MM.1S (cell line): ENCODE results near the gene ITPR3.

ENCODE experiments used
- DNase-seq: peaks from one replicate; pipeline ENCODE4 v3.0.0-alpha.2; 2015
- H2AFZ ChIP-seq: fragments of 300-600 bp; sonication (generic); 2 replicates; pipeline ENCODE4 v1.6.0; 2016; ENCODE audit warnings: antibody characterized with exemption, low read length
- H3F3A ChIP-seq: fragments of 300-600 bp; sonication (generic); 2 replicates; pipeline ENCODE4 v1.6.1; 2016; ENCODE audit warnings: mild to moderate bottlenecking, antibody characterized with exemption, low read length, moderate library complexity, mixed read lengths; ENCODE audit not compliant: insufficient read depth
- H3K27ac ChIP-seq: fragments of 300-600 bp; sonication (generic); 2 replicates; pipeline ENCODE4 v1.5.1; 2016; ENCODE audit warnings: mild to moderate bottlenecking, low read length
- H3K27me3 ChIP-seq: fragments of 300-600 bp; sonication (generic); replicated peaks from 2 replicates; pipeline ENCODE4 v1.6.0; 2016; ENCODE audit warnings: low read length; ENCODE audit not compliant: insufficient read depth
- H3K36me3 ChIP-seq: fragments of 300-600 bp; sonication (generic); replicated peaks from 2 replicates; pipeline ENCODE4 v1.6.1; 2016; ENCODE audit warnings: mild to moderate bottlenecking, low read length, mixed read lengths; ENCODE audit not compliant: insufficient read depth
- H3K4me1 ChIP-seq: fragments of 300-600 bp; sonication (generic); 2 replicates; pipeline ENCODE4 v1.6.1; 2016; ENCODE audit warnings: low read length, mixed read lengths
- H3K4me2 ChIP-seq: fragments of 300-600 bp; sonication (generic); 2 replicates; pipeline ENCODE4 v1.6.0; 2016; ENCODE audit warnings: low read depth, low read length
- H3K4me3 ChIP-seq: fragments of 300-600 bp; sonication (generic); 2 replicates; pipeline ENCODE4 v1.5.1; 2016; ENCODE audit warnings: low read length, mixed read lengths
- H3K79me2 ChIP-seq: fragments of 300-600 bp; sonication (generic); 2 replicates; pipeline ENCODE4 v1.6.1; 2016; ENCODE audit warnings: mixed run types, low read length, mixed read lengths
- H3K9ac ChIP-seq: fragments of 300-600 bp; sonication (generic); 2 replicates; pipeline ENCODE4 v1.6.1; 2016; ENCODE audit warnings: low read length, mixed read lengths
- H3K9me2 ChIP-seq: fragments of 300-600 bp; sonication (generic); replicated peaks from 2 replicates; pipeline ENCODE4 v1.6.1; 2016; ENCODE audit warnings: mild to moderate bottlenecking, low read length, mixed read lengths; ENCODE audit not compliant: insufficient read depth
- H3K9me3 ChIP-seq: fragments of 300-600 bp; sonication (generic); replicated peaks from 2 replicates; pipeline ENCODE4 v1.6.1; 2016; ENCODE audit warnings: mild to moderate bottlenecking, low read length, mixed read lengths; ENCODE audit not compliant: insufficient read depth
- H4K20me1 ChIP-seq: fragments of 300-600 bp; sonication (generic); 2 replicates; pipeline ENCODE4 v1.6.1; 2016; ENCODE audit warnings: mild to moderate bottlenecking, low read length, moderate library complexity, mixed read lengths; ENCODE audit not compliant: insufficient read depth
- EZH2 ChIP-seq: fragments of 300-600 bp; sonication (generic); optimal IDR thresholded peaks from 2 replicates; pipeline ENCODE3; 2017; ENCODE audit warnings: low read depth, mild to moderate bottlenecking, antibody characterized with exemption, low read length, mixed read lengths
- EZH2phosphoT487 ChIP-seq: fragments of 300-600 bp; sonication (generic); IDR thresholded peaks from 2 replicates; pipeline ENCODE4 v1.6.1; 2018; ENCODE audit warnings: antibody characterized with exemption, low read length
- TF ChIP-seq, protein P1 (sequence below): fragments of 300-600 bp; sonication (generic); IDR thresholded peaks from 2 replicates; pipeline ENCODE4 v1.5.1; 2016; ENCODE audit warnings: antibody characterized with exemption, low read length, mixed read lengths

The ITPR3 gene

DNA sequence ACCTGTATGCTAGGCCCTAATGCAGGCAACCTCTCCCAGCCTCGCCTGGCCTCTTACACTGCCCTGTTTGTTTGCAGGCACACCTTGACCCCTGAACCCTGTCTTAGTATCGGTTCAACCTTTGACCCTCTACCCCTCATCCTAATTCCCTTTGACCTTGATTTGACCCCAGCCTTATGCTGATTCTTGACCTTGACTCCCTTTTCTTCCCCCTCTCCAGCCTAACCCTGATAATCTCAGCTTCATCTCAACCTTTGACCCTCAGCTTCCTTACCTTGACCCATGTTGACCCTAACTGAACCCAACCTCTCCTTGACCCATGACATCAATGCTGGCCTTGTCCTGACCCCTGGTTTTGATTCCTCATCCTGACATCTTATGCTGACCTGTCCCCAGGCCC lies 56.6 kb downstream of the ITPR3 start:
- Histone ChIP-seq H3K36me3 (no peaks in the 10 kb centered on the region), H3K9me2 (no peaks in the 10 kb centered on the region), H3K9ac (no peak overlapping the region), H3K4me1 (no peaks in the 10 kb centered on the region), H4K20me1 (no peaks in the 10 kb centered on the region), H3K79me2 (no peaks in the 10 kb centered on the region), H3K27ac (no peak overlapping the region), H3K27me3 (no peaks in the 10 kb centered on the region), H3F3A (no peaks in the 10 kb centered on the region), H3K4me3 (no peak overlapping the region), H3K9me3 (no peaks in the 10 kb centered on the region), H2AFZ (no peak overlapping the region), H3K4me2 (no peak overlapping the region)
- DNase-seq, result no peak
- TF ChIP-seq EZH2phosphoT487, result no peak

DNA sequence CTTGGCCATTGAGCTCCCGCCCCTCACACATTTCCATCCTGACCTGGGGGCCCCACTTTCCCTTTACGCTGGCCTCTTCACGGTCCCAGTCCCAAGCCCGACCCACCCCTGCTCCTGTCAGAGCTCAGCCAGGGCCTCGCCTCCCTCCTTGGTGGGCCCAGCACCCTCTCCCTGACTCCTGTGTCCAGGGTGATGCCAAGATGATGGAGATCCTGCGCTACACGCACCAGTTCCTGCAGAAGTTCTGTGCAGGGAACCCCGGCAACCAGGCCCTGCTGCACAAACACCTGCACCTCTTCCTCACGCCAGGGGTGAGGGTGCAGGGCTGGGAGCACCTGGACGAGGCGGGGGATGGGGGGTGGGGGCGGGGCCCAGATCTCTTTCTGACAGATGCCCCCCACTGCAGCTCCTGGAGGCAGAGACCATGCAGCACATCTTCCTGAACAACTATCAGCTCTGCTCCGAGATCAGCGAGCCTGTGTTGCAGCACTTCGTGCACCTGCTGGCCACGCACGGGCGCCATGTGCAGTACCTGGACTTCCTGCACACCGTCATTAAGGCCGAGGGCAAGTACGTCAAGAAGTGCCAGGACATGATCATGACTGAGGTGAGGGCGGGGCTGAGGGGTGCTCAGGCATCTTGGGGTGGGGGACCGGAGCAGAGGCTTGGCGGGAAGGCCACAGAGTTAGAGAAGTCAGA lies 57.3 kb downstream of the ITPR3 start:
- Histone ChIP-seq H3K9me2 (no peaks in the 10 kb centered on the region), H3K9me3 (no peaks in the 10 kb centered on the region), H3K4me3 (no peak overlapping the region), H3K36me3 (no peaks in the 10 kb centered on the region), H3K9ac (no peak overlapping the region), H3K27me3 (no peaks in the 10 kb centered on the region), H3K4me2 (no peak overlapping the region), H2AFZ (no peak overlapping the region), H4K20me1 (no peaks in the 10 kb centered on the region), H3F3A (no peaks in the 10 kb centered on the region), H3K4me1 (no peaks in the 10 kb centered on the region), H3K27ac (no peak overlapping the region), H3K79me2 (no peaks in the 10 kb centered on the region)
- DNase-seq, result no peak
- TF ChIP-seq, protein P1, sequence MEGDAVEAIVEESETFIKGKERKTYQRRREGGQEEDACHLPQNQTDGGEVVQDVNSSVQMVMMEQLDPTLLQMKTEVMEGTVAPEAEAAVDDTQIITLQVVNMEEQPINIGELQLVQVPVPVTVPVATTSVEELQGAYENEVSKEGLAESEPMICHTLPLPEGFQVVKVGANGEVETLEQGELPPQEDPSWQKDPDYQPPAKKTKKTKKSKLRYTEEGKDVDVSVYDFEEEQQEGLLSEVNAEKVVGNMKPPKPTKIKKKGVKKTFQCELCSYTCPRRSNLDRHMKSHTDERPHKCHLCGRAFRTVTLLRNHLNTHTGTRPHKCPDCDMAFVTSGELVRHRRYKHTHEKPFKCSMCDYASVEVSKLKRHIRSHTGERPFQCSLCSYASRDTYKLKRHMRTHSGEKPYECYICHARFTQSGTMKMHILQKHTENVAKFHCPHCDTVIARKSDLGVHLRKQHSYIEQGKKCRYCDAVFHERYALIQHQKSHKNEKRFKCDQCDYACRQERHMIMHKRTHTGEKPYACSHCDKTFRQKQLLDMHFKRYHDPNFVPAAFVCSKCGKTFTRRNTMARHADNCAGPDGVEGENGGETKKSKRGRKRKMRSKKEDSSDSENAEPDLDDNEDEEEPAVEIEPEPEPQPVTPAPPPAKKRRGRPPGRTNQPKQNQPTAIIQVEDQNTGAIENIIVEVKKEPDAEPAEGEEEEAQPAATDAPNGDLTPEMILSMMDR, result no peak
- TF ChIP-seq EZH2phosphoT487 (no peak), EZH2 (no peak)

DNA sequence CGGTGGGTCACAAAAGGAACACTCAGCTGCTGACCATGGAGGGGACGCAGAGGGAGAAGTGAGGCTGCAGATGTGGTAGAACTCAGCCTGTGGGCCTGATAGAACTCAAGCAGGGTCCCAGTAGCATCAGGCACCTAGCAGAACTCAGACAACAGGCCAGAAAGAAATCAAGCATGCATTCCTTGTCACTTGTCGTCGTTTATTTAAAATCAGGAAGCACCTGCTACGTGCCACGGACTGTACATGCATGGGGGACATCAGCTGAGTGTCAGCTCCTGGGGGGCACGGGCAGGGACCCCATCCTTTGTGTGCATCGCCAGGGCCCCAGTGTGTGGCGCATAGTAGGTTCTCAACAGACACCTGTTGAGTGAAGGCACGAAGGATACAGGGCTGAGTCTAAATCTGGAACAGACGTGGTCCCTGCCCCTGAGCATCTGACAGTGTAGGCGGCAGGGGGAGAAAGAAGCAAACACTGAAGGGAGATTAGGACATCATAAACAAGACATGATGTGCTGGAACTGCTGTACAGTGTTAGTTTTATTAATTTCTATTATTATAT lies 57.9 kb downstream of the ITPR3 start:
- Histone ChIP-seq H3K9me3 (no peaks in the 10 kb centered on the region), H4K20me1 (no peaks in the 10 kb centered on the region), H3K4me3 (no peak overlapping the region), H3K4me1 (no peaks in the 10 kb centered on the region), H3K79me2 (no peaks in the 10 kb centered on the region), H3K27ac (no peak overlapping the region), H3K9ac (no peak overlapping the region), H3F3A (no peaks in the 10 kb centered on the region), H3K9me2 (no peaks in the 10 kb centered on the region), H3K36me3 (no peaks in the 10 kb centered on the region), H3K27me3 (no peaks in the 10 kb centered on the region), H3K4me2 (no peak overlapping the region), H2AFZ (no peak overlapping the region)
- TF ChIP-seq EZH2, result no peak
- no peak for TF ChIP-seq EZH2phosphoT487
- TF ChIP-seq, protein P1, result no peak
- no peak for DNase-seq

DNA sequence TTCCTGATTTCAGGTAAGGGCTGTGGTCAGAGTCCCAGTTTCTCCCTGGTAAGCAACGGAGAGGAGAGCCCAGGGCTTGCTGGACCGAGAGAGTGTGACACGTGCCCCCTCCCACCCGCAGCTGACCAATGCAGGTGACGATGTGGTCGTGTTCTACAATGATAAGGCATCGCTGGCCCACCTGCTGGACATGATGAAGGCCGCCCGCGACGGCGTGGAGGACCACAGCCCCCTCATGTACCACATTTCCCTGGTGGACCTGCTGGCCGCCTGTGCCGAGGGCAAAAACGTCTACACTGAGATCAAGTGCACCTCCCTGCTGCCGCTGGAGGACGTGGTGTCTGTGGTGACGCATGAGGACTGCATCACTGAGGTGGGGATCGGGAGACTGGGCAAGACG lies 58.6 kb downstream of the ITPR3 start:
- H2AFZ ChIP-seq, result no peak overlapping the region
- H3K9me2 ChIP-seq, result no peaks in the 10 kb centered on the region
- H3K4me3 ChIP-seq, result no peak overlapping the region
- no peaks in the 10 kb centered on the region for H3K36me3 ChIP-seq
- no peaks in the 10 kb centered on the region for H3K9me3 ChIP-seq
- no peaks in the 10 kb centered on the region for H3K4me1 ChIP-seq
- no peak for TF ChIP-seq EZH2
- TF ChIP-seq, protein P1, result no peak
- TF ChIP-seq EZH2phosphoT487, result no peak
- H4K20me1 ChIP-seq, result no peaks in the 10 kb centered on the region
- no peak overlapping the region for H3K4me2 ChIP-seq
- H3K27me3 ChIP-seq, result no peaks in the 10 kb centered on the region
- no peak overlapping the region for H3K27ac ChIP-seq
- H3F3A ChIP-seq, result no peaks in the 10 kb centered on the region
- no peaks in the 10 kb centered on the region for H3K79me2 ChIP-seq
- H3K9ac ChIP-seq, result no peak overlapping the region
- no peak for DNase-seq
